DOHH2 (cell line): ENCODE data around the gene PNCK.

Experiments used
- H3F3A ChIP-seq: fragments of 200-600 bp; sonication (generic), shearing (Covaris generic); 2 replicates; pipeline ENCODE4 v1.6.0; 2016; ENCODE audit warnings: antibody characterized with exemption, mild to moderate bottlenecking; ENCODE audit not compliant: control insufficient read depth, insufficient read depth
- H3K27ac ChIP-seq: fragments of 200-600 bp; sonication (generic); 2 replicates; pipeline ENCODE4 v1.5.1; 2014; ENCODE audit warnings: low read depth, mild to moderate bottlenecking, low read length, moderate library complexity
- H3K27me3 ChIP-seq: fragments of 200-600 bp; sonication (generic); 2 replicates; pipeline ENCODE4 v1.6.1; 2014; ENCODE audit warnings: mild to moderate bottlenecking, low read length, mixed read lengths; ENCODE audit not compliant: control insufficient read depth
- H3K36me3 ChIP-seq: fragments of 200-600 bp; sonication (generic); 2 replicates; pipeline ENCODE4 v1.6.1; 2014; ENCODE audit warnings: mild to moderate bottlenecking, low read length, moderate library complexity, mixed read lengths; ENCODE audit not compliant: control insufficient read depth
- H3K4me1 ChIP-seq: fragments of 200-600 bp; sonication (generic); 2 replicates; pipeline ENCODE4 v1.6.1; 2014; ENCODE audit warnings: mild to moderate bottlenecking, low read length, mixed read lengths; ENCODE audit not compliant: control insufficient read depth
- H3K4me2 ChIP-seq: fragments of 200-600 bp; sonication (generic); 2 replicates; pipeline ENCODE4 v1.6.0; 2014; ENCODE audit warnings: mild to moderate bottlenecking, low read length, moderate library complexity
- H3K4me3 ChIP-seq: fragments of 200-600 bp; sonication (generic); 2 replicates; pipeline ENCODE4 v1.5.1; 2014; ENCODE audit warnings: mild to moderate bottlenecking, low read length, mixed read lengths
- H3K79me2 ChIP-seq: fragments of 200-600 bp; sonication (generic); 2 replicates; pipeline ENCODE4 v1.6.1; 2014; ENCODE audit warnings: mild to moderate bottlenecking, low read length, mixed read lengths; ENCODE audit not compliant: control insufficient read depth
- H3K9me2 ChIP-seq: fragments of 200-600 bp; sonication (generic); replicated peaks from 2 replicates; pipeline ENCODE4 v1.6.1; 2014; ENCODE audit warnings: mild to moderate bottlenecking, low read length, mixed read lengths; ENCODE audit not compliant: control insufficient read depth
- H3K9me3 ChIP-seq: fragments of 200-600 bp; sonication (generic); 2 replicates; pipeline ENCODE4 v1.6.1; 2014; ENCODE audit warnings: antibody characterized with exemption, low read length, mixed read lengths; ENCODE audit not compliant: control insufficient read depth, insufficient read depth
- H4K20me1 ChIP-seq: fragments of 200-600 bp; sonication (generic); 2 replicates; pipeline ENCODE4 v1.6.0; 2014; ENCODE audit warnings: low read depth, mild to moderate bottlenecking, antibody characterized with exemption, low read length, moderate library complexity; ENCODE audit not compliant: control insufficient read depth, insufficient read depth
- EZH2phosphoT487 ChIP-seq: fragments of 200-600 bp; sonication (generic); IDR thresholded peaks from 2 replicates; pipeline ENCODE4 v1.6.1; 2017; ENCODE audit warnings: borderline replicate concordance, mild to moderate bottlenecking, antibody characterized with exemption, low read length, moderate library complexity, mixed read lengths
- TF ChIP-seq, protein P1 (sequence below): fragments of 200-600 bp; sonication (generic); IDR thresholded peaks from one replicate; pipeline ENCODE4 v1.5.1; 2014; ENCODE audit warnings: antibody characterized with exemption, mild to moderate bottlenecking, low read depth, low read length; ENCODE audit not compliant: poor library complexity, severe bottlenecking

PNCK gene

DNA sequence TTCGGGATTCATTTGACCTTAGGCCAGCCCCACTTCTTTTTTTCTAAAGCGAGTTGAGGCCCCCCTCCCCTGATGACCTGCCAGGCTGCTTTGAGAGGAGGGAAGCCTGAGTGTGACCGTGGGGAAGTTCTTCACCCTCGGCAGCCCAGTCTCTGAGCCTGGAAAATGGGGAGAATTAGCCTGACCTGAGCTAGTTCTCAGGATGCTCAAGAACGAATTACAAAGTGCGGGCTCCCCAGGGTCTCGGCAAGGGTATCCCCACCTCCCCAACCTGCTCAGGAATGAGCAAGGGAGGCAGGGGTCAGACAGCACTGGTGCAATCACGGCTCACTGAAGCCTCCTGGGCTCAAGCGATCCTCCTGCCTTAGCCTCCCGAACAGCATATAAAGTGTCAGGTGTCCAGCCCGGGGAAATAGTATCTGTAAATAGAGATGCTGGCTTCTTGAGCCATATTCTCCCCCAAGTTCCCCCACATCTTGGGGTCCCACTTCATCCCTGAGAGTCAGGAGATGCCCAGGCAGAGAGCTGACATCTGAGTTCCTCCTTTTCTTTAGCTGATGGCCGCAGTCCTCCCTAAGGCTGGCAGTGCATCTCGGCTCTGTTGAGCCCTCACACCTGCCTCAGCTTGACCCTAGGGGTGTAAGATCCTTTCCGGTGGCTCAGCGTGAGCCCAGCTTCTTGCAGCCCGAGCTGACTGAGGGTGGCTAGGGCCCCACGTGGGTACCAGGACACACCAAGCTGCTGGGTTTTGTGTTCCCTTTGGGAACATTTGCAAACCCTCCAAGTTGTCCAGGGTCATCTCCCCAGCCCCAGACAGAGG, 25.0 kb downstream of the PNCK start:
- H3K4me2 ChIP-seq, result no peak overlapping the region
- H3K4me1 ChIP-seq, result 0 out of 2 replicates have a peak, but pooled peaks cover 2% of the 10 kb centered on the region
- H3K9me2 ChIP-seq, result no peaks in the 10 kb centered on the region
- no peaks in the 10 kb centered on the region for H3F3A ChIP-seq
- H3K4me3 ChIP-seq, result no peak overlapping the region
- H3K27me3 ChIP-seq, result peaks cover 17% of the 10 kb centered on the region
- no peaks in the 10 kb centered on the region for H3K36me3 ChIP-seq
- H3K9me3 ChIP-seq, result no peaks in the 10 kb centered on the region
- no peak for TF ChIP-seq EZH2phosphoT487
- TF ChIP-seq, protein P1, sequence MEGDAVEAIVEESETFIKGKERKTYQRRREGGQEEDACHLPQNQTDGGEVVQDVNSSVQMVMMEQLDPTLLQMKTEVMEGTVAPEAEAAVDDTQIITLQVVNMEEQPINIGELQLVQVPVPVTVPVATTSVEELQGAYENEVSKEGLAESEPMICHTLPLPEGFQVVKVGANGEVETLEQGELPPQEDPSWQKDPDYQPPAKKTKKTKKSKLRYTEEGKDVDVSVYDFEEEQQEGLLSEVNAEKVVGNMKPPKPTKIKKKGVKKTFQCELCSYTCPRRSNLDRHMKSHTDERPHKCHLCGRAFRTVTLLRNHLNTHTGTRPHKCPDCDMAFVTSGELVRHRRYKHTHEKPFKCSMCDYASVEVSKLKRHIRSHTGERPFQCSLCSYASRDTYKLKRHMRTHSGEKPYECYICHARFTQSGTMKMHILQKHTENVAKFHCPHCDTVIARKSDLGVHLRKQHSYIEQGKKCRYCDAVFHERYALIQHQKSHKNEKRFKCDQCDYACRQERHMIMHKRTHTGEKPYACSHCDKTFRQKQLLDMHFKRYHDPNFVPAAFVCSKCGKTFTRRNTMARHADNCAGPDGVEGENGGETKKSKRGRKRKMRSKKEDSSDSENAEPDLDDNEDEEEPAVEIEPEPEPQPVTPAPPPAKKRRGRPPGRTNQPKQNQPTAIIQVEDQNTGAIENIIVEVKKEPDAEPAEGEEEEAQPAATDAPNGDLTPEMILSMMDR, result no peak
- H3K27ac ChIP-seq, result no peak overlapping the region
- no peaks in the 10 kb centered on the region for H4K20me1 ChIP-seq
- no peaks in the 10 kb centered on the region for H3K79me2 ChIP-seq

DNA sequence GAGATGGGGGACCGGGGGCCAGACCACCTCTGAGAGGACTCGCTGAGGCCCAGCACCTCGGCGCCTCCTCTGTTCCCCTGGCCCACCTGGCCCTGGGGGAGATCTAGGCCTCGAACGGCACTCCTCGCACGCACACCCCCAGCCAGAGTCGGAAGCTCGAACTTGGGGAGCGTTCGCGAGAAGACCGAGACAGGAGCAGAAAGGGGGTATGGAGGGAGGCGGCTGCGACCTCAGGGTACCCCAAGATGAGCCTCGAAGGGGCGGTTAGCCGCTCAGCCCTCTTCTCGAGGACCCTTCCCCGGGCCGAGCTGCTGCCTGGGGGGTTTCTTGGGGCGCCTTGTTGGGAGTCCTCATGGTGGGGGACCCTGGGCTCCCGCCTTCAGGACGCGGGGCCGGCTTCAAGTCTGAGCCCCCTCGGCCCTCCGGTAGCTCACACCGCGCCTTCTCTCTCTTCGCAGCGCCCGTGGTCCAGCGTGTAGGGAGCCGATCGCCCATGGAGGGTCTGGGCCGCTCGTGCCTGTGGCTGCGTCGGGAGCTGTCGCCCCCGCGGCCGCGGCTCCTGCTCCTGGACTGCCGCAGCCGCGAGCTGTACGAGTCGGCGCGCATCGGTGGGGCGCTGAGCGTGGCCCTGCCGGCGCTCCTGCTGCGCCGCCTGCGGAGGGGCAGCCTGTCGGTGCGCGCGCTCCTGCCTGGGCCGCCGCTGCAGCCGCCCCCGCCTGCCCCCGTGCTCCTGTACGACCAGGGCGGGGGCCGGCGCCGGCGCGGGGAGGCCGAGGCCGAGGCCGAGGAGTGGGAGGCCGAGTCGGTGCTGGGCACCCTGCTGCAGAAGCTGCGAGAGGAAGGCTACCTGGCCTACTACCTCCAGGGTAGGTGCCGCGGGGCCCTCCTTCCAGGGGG, 25.9 kb downstream of the PNCK start:
- H3K27ac ChIP-seq, result no peak overlapping the region
- no peaks in the 10 kb centered on the region for H3K36me3 ChIP-seq
- peaks cover 23% of the 10 kb centered on the region for H3K27me3 ChIP-seq
- H3K4me3 ChIP-seq, result no peak overlapping the region
- H4K20me1 ChIP-seq, result no peaks in the 10 kb centered on the region
- no peaks in the 10 kb centered on the region for H3K9me2 ChIP-seq
- no peaks in the 10 kb centered on the region for H3F3A ChIP-seq
- no peak for TF ChIP-seq EZH2phosphoT487
- TF ChIP-seq, protein P1, result no peak
- H3K4me1 ChIP-seq, result 0 out of 2 replicates have a peak, but pooled peaks cover 2% of the 10 kb centered on the region
- H3K79me2 ChIP-seq, result no peaks in the 10 kb centered on the region
- H3K4me2 ChIP-seq, result no peak overlapping the region
- H3K9me3 ChIP-seq, result no peaks in the 10 kb centered on the region

DNA sequence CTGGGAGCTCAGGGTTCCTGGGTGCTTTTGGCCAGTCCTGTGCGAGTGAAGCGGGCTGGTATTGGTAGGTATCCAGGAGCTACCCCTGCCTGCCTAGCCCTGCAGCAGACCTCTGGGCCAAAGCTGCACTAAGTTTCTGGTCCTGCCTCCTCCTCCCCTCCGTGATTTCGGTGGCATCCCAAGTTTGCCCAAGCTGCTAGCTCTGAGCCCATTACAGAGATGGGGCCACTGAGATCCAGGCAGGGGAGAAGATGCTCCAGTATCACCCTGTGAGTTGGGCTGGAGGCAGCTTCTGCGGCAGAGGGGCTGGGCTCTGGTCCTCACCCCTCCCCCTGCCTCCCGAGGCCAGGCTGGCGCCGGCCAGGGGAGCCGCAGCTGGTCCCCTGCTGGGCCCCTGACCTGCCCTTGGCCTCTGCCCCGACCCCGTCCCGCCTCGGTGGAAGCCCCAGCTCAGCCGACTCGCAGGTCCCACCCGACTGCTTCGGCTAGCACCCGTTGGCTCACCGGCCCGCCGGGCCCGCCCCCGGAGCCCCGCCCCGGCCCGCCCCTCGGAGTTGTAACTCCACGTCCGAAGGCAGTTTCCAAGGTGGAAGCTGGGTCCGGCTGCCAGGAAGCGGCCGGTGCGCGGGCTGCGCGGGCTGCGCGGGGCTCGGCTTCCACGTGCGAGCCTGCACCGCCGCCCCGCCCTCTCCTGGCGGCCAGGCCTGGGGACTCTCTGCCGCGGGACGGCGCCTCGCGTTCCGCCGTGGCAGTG, 26.8 kb downstream of the PNCK start, which contains the start of gene DUSP9:
Gene DUSP9 (plus strand): TSS at position 584 of the 754 bp plus-strand sequence. CDS start 751 bp downstream, outside the sequence.
- 0 out of 2 replicates have a peak, but pooled peaks cover 2% of the 10 kb centered on the region for H3K4me1 ChIP-seq
- H4K20me1 ChIP-seq, result no peaks in the 10 kb centered on the region
- TF ChIP-seq EZH2phosphoT487, result no peak
- TF ChIP-seq, protein P1, result no peak
- H3K79me2 ChIP-seq, result no peaks in the 10 kb centered on the region
- no peak within 1 kb of the TSS for H3K4me2 ChIP-seq
- no peaks in the 10 kb centered on the region for H3K36me3 ChIP-seq
- no peaks in the 10 kb centered on the region for H3F3A ChIP-seq
- H3K27ac ChIP-seq, result no peak within 1 kb of the TSS
- H3K27me3 ChIP-seq, result peaks cover 24% of the 10 kb centered on the region
- no peaks in the 10 kb centered on the region for H3K9me3 ChIP-seq
- H3K4me3 ChIP-seq, result no peak within 1 kb of the TSS
- no peaks in the 10 kb centered on the region for H3K9me2 ChIP-seq
